ENCODE results near the gene PDGFC. TPM values are rescaled to one million over a fixed set of nuclear protein-coding genes. Genes with fewer than 3 reads are reported as not detected.

Gene PDGFC
- total and polyA plus RNA-seq, 2 of the 13 experiments (the other 11 are each of a cell fraction or from before 2014, with no cell fraction given): 4.6 to 9.1 TPM

- no peak for TF ChIP-seq BCL3 (CRISPR knock-in tag; IDR thresholded peaks at IDR 0.05)
- no peak for TF ChIP-seq SOX6 (IDR thresholded peaks at IDR 0.05)
- peak; percentile 84 for TF ChIP-seq SOX6 (CRISPR knock-in tag; IDR thresholded peaks at IDR 0.05)
- peak; percentile 38; the same call in 1 of the 2 replicates for TF ChIP-seq MAX (IDR thresholded peaks at IDR 0.05)
- TF ChIP-seq RAD51 (IDR thresholded peaks at IDR 0.05; ENCODE audit: borderline replicate concordance): no peak
- no peak for TF ChIP-seq THYN1 (CRISPR knock-in tag; IDR thresholded peaks at IDR 0.05; ENCODE audit: borderline replicate concordance, low read depth)
- TF ChIP-seq BATF2 (CRISPR knock-in tag; IDR thresholded peaks at IDR 0.05): no peak
- no peak for TF ChIP-seq ZUFSP (CRISPR knock-in tag; IDR thresholded peaks at IDR 0.05; ENCODE audit: borderline replicate concordance)
- no peak for TF ChIP-seq ZNF20 (CRISPR knock-in tag; IDR thresholded peaks at IDR 0.05)
- no peak for TF ChIP-seq PAX8 (CRISPR knock-in tag; IDR thresholded peaks at IDR 0.05; ENCODE audit: borderline replicate concordance)
- TF ChIP-seq ZNF337 (CRISPR knock-in tag; IDR thresholded peaks at IDR 0.05; ENCODE audit: borderline replicate concordance, low read depth): no peak
- peak; percentile 78 for TF ChIP-seq GATAD2A (CRISPR knock-in tag; IDR thresholded peaks at IDR 0.05)
- TF ChIP-seq PHF21A (CRISPR knock-in tag; IDR thresholded peaks at IDR 0.05): no peak
- no peak for TF ChIP-seq ZNF142 (CRISPR knock-in tag; IDR thresholded peaks at IDR 0.05)
- TF ChIP-seq SRY (CRISPR knock-in tag; IDR thresholded peaks at IDR 0.05): no peak
- TF ChIP-seq ETS1 (CRISPR knock-in tag; IDR thresholded peaks at IDR 0.05): no peak
- TF ChIP-seq ZNF431 (CRISPR knock-in tag; IDR thresholded peaks at IDR 0.05; ENCODE audit: borderline replicate concordance, low read depth): no peak
- no peak for TF ChIP-seq PHF8 (CRISPR knock-in tag; IDR thresholded peaks at IDR 0.05)
- no peak for TF ChIP-seq ZFY (CRISPR knock-in tag; IDR thresholded peaks at IDR 0.05)
These were observed 40.3 kb downstream of the PDGFC start (continued) for GRCh38 chr4:156931267-156931666.

Data from HepG2 (cell line).